ENCODE measurements around the gene PXT1.
"Not testable (repeated sequence)": the region's sequence is repeated elsewhere in the genome, so short reads cannot be mapped to it uniquely, and the experiment has no call there.

PXT1 gene

DNA sequence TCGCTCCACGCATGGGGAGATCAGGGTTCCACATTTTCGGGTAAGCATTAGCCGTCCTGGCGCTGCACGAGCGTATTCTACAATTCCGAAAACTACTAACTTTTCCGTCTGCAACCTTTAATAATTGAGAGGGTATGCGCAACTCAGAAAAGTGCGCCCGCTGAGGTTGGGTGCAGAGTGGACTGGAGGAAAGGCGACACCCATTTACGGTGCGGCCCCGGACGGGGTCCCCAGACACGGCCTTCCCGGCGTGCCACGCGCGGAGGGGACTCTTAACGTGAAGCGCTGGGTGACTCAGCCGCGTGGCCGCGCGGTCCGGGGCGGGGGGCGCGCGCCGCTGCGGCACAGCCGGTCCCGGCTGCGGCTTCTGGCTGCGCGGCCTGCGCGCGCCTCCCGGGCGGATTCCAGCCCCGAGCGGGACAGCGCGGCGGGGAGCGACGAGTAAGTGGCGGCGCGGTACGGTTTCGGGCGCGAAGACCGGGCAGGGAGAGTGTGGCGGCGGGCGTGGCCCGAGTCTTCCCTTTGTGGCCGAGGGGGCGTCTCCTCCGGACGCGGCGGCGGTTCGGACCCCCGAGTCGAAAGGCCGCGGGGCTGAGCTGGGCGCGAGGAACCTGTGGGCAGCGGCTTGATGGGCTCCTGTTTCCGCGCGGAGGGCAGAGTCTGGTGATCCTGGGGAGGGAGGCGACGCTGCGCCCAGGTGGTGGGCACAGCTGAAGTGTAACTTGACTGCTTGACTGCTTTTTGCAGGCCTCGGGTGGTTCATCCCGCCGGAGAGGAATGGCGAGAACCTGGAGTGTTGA is at the start of gene PXT1, which contains the start of gene KCTD20:
Gene PXT1, minus strand, starts transcription at position 184 of the 800 bp plus-strand sequence. CDS start 16,772 bp downstream, outside the sequence.
Gene KCTD20, plus strand, starts transcription at position 330 of the 800 bp plus-strand sequence. CDS start 27,098 bp downstream, outside the sequence.
- DNase-seq: peak in 1 of 2 experiments; percentile 17

DNA sequence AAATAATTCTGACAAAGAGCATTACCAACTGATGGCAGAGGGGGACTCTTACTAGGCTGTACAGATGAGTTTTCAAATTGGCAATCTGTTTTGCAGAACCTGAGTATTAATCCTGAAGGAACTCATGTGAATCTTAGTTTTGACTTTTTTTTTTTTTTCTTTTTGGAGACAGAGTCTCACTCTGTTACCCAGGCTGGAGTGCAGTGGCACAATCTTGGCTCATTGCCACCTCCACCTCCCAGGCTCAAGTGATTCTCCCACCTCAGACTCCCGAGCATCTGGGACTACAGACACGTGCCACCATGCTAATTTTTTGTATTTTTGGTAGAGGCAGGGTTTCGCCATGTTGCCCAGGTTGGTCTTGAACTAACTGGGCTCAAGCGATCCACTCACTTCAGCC is 49.4 kb upstream of the PXT1 start:
- no peak for DNase-seq

DNA sequence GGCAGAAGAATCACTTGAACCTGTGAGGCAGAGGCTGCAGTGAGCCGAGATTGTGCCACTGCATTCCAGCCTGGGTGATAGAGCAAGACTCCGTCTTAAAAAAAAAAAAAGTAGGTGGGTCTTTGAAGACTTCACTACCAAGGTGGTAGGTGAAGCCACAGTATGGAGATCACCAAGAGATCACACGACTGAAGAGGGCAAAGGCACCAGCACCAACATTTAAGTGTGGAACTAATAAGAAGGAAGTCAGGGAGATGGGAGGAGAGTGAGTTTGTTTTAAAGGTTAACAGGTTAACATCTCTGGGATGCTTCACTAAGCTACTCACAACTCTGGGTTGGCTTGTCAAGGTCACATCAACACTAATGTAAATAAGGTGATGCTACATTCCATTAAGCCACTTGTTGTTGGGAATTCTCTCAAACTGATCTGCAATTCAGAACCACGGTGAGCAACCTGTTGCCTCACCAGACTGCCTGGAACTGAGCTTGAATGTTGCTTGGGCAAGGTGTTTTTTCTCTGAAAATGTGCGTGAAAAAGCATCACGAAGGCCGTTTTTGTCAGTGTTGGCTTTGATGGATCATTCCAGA is 48.8 kb upstream of the PXT1 start:
- DNase-seq: no peak

DNA sequence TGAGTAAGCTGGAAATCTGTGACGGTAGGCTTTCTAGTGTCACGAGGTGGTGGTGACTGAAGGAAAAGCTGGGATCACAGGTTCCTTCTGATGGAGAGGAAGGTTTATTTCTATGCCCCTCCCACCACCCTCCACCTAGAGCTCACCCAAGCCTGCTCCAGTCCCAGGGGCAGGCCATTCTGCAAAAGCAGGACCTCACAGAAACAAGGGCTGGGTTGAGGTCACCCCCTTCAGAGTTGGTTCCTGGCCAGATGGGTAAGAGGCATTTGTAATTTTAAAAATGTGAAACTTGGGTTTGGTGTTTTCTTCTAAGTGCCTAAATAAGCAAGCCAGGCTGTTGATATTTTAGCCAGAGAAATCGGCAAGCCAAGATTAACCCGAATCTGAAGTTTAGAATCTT is 46.8 kb upstream of the PXT1 start:
- DNase-seq: no peak

GRCh38 chr6:36488221-36488620 is 45.6 kb upstream of the PXT1 start:
- DNase-seq: no peak

- DNase-seq: no peak
Measured at GRCh38 chr6:36487698-36488097, 45.0 kb upstream of the PXT1 start.

DNA sequence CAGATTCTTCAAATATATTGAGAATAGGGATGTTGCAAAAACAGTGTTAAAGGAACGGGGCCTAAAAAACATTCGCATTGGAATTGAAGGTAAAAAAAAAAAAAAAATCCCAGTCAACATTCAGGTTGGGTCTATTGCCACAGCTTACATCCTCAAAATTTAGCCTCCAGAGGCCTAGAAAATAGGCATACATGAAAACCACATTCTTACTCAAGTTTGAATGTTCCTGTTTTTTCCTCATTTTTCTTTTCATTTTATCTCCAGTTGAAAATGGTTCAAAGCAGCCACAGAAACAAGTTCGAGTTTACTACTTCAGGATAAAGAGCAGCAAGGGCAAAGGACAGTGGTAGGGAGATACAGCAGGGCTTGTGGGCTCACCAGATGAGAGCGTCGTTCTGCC is 42.1 kb upstream of the PXT1 start:
- DNase-seq: no peak

- not testable (repeated sequence) for DNase-seq
Measured at GRCh38 chr6:36483326-36483725, 40.7 kb upstream of the PXT1 start.

GRCh38 chr6:36479256-36479655 is 36.6 kb upstream of the PXT1 start:
- no peak for DNase-seq

DNA sequence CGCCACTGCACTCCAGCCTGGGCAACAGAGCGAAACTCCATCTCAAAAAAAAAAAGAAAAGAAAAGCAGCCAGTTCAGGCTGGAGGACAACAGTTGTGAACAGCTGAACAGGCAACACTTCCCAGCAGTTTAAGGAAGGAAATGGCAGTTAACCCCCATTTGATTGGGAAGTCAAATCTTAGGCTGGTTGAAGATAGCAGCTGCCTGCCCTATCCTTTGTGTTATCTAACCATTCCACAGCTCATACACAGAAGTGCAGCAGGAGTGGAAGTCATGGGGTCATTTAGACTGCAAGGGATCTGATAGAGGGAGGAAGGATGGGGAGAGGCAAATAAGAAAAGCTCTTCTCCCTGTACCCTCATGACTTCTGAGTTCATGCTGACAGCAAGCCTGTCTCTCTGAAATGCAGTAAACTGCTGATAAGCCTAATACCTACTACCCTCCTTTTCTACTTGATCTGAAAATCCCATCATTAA is 35.4 kb upstream of the PXT1 start:
- DNase-seq: no peak

DNA sequence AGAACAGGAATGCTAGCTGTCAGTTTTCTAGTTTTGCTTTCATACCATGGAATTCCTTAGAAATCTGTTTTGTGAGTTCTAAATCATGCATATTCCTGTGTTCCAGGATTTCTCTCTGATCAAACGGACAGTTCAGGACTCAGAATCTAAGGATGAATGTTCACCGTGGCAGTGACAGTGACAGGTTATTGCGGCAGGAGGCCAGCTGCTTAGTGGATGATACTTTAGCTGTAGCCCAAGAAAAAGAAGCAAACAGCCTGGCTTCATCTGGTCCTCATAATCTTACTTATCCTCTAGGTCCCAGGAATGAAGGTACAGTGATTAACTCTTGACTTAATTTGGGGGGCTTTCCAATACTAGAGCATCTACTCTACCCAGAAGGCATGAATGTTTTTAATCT is 27.3 kb upstream of the PXT1 start:
- no peak for DNase-seq

DNA sequence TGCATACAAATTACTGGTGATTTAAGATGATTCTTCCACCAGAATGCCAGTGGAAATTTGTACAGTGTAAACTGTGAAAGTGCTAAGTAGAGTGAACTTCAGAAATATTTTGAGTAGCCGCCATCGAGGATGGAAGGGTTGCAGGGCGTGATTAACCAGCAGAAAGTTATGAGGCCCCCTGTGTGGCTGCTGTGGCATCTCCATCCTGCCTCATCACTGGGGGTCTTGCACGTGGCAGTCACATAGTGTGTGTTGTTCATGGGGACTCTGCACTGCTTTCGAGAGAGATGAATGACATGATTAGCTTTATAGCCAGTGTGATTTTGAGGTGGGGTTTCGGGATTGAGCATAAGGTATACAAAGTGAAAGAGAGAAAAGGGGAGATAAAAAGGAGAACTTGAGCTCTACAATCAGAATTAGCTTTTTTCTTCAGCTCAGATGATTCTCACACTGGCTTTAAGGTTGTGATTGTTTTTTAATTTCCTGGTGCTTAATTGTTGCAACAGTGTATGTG is 26.6 kb upstream of the PXT1 start:
- DNase-seq: no peak

DNA sequence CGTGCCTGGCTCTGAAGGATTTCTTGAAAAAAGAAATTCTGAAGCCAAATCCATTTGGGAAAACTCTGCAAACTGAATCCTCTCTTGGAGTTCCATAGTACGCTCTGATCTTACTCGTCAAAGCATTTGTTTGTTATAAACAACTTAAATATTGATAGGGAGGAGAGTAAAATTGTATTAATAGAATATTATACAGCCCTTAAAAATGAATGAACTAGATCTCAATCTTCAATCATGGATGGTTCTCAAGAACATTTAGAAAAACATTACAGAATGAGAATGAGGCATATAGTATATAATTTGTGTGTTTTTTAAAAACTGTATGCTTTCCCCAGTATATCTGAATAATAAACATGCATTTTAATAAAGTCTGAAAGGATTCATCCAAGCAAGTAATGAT is 25.0 kb upstream of the PXT1 start:
- DNase-seq: no peak

DNA sequence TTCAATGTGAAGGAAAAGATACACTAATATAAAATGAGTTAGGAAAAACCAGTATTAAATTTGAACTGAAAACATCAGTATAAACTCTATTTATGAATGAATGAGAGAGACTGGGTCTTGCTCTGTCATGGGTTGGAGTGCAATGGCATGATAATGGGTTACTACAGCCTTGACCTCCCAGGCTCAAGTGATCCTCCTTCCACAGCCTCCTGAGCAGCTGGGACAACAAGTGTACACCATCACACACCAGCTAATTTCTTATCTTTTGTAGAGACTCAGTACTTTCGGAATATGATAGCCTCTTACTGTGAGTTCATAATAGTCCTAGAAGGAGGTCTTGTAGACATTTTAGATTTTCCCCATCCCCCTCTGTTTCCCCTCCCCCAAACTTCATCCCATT is 21.6 kb upstream of the PXT1 start:
- DNase-seq: no peak

DNA sequence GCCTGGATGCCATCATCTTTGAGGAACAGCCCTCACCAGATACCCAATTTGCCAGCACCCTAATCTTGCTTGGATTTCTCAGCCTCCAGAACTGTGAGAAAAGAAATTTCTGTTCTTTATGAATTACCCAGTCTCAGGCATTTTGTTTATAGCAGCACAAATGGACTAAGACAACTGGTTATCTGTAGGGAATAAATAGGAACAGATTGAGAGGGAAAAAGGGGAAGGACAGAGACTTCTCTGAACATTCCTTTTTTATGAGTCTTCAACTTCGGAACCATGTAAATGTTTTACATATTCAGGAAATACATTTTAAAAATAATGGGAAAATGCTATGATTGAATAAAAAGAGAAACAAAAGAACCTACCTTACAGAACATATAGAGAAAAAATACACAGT is 21.0 kb upstream of the PXT1 start:
- DNase-seq: no peak

- no peak for DNase-seq
Measured at GRCh38 chr6:36461646-36462045, 19.0 kb upstream of the PXT1 start.

- DNase-seq: no peak
Measured at GRCh38 chr6:36460916-36461315, 18.3 kb upstream of the PXT1 start.

GRCh38 chr6:36459501-36459900 is 16.8 kb upstream of the PXT1 start:
- no peak for DNase-seq

GRCh38 chr6:36455486-36456027 is 12.9 kb upstream of the PXT1 start:
- no peak for DNase-seq

DNA sequence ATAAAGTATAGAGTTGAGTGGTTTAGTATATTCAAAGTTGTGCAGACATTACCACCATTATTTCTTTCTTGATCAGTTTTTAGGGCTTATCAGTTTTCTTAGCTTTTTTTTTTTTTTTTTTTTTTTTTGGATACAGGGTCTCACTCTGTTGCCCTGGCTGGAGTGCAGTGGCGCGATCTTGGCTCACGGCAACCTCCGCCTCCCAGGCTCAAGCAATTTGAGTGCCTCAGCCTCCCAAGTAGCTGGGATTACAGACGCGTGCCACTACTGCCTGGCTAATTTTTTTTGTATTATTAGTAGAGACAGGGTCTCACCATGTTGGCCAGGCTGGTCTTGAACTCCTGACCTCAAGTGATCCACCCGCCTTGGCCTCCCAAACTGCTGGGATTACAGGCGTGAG is 10.2 kb upstream of the PXT1 start:
- DNase-seq: not testable (repeated sequence)

DNA sequence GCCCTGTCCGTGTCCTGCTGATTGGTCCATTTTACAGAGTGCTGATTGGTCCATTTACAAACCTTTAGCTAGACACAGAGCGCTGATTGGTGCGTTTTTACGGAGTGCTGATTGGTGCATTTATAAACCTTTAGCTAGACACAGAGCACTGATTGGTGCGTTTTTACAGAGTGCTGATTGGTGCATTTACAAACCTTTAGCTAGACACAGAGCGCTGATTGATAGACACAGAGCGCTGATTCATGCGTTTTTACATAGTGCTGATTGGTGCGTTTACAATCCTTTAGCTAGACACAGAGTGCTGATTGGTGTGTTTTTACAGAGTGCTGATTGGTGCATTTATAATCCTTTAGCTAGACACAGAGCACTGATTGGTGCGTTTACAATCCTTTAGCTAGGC is 6.5 kb upstream of the PXT1 start:
- not testable (repeated sequence) for DNase-seq

DNA sequence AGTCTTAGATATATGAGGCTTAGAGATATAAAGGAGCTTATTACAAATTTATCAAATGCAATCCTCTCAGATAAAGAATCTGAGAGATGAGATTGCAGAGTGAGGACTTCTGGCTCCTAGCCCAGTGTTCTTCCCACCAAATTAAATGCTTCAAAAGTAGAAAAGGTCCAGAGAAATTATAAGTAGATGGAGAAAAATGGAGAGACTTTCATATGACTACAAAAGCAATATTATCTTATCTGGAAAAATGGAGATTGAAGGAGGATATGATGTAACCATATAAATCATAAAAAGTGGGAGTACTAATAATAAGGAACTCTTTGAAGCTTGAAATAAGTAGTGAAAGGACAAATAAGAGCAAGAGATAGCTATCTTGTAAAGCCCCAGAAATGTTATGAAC is 3.0 kb upstream of the PXT1 start:
- DNase-seq: no peak

DNA sequence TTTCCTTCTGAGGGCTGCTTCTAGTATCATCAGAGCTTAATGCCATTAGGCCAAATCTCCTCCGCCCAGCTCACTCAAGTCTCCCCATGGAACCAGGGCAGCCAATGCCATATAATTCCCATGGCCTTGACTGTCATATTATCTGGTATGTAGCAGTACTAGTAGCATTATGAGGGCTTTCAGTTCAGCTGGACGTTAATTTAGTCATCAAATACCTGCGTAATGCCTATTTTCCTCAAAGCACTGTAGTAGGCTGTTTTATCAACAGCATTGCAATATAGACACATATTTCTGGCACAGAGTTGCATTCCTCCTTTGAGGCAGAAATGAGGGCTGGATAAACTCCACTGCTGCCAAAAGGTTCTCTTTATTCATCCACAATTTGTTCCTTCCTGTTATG is 1.8 kb upstream of the PXT1 start:
- DNase-seq: no peak

Data from cerebellar nuclear complex (tissue), 1 donor.